Type B pancreatic cell (in vitro differentiated cells): ENCODE results near the gene RFX4. TPM values are rescaled to one million over a fixed set of nuclear protein-coding genes. Genes with fewer than 3 reads are reported as not detected.

Experiments used
- DNase-seq: peaks from one replicate; pipeline ENCODE4 v3.0.0; 2021; ENCODE audit warnings: mixed read lengths; ENCODE audit not compliant: unreplicated experiment; ENCODE audit errors: extremely low spot score
- H3K27ac Mint-ChIP-seq: 2 replicates; pipeline ENCODE4 v1.8.0; 2021; ENCODE audit warnings: mild to moderate bottlenecking, mixed read lengths
- H3K27me3 Mint-ChIP-seq: 2 replicates; pipeline ENCODE4 v1.8.0; 2021; ENCODE audit warnings: mixed read lengths
- H3K36me3 Mint-ChIP-seq: 2 replicates; pipeline ENCODE4 v1.8.0; 2021; ENCODE audit warnings: mixed read lengths
- H3K4me1 Mint-ChIP-seq: one replicate; pipeline ENCODE4 v1.8.0; 2021; ENCODE audit warnings: mixed read lengths; ENCODE audit not compliant: unreplicated experiment
- H3K4me3 Mint-ChIP-seq: 2 replicates; pipeline ENCODE4 v1.8.0; 2021; ENCODE audit warnings: mild to moderate bottlenecking, mixed read lengths
- H3K9me3 Mint-ChIP-seq: 2 replicates; pipeline ENCODE4 v1.8.0; 2021; ENCODE audit warnings: mixed read lengths
- CTCF ChIP-seq: fragments of 200-600 bp; sonication (generic); conservative IDR thresholded peaks from 2 replicates; pipeline ENCODE4 v1.5.0; 2021; ENCODE audit warnings: antibody characterized with exemption, mild to moderate bottlenecking
- long read RNA-seq: library from polyadenylated mRNA; unstranded; transcript quantifications from one replicate; pipeline ENCODE4 v2.0.0, GENCODE V29; 2020
- total RNA-seq: library from RNA; stranded (reverse); gene quantifications from 2 replicates; pipeline ENCODE4 v1.2.1, GENCODE V29; 2021; ENCODE audit warnings: low replicate concordance

RFX4 gene
- total RNA-seq: 0.29 and 25.4 TPM in 2 replicates
- long read RNA-seq: 0 reads

- Mint-ChIP-seq H3K4me1 (peaks cover 10% of the 10 kb centered on the region), H3K9me3 (no peaks in the 10 kb centered on the region), H3K4me3 (peak within 1 kb of the TSS; percentile 88), H3K27ac (peak within 1 kb of the TSS; percentile 65), H3K36me3 (no peaks in the 10 kb centered on the region), H3K27me3 (peaks cover 97% of the 10 kb centered on the region)
- TF ChIP-seq CTCF: no peak
- no peak for DNase-seq
These were observed at the start of gene RFX4 for GRCh38 chr12:106582641-106583230. Gene RFX4 (plus strand): TSS chr12:106583004. CDS start chr12:106583321, 317 bp downstream.

- no peaks in the 10 kb centered on the region for H3K4me1 Mint-ChIP-seq
- no peak overlapping the region for H3K27ac Mint-ChIP-seq
- H3K9me3 Mint-ChIP-seq: peaks cover 7% of the 10 kb centered on the region
- no peak overlapping the region for H3K4me3 Mint-ChIP-seq
- TF ChIP-seq CTCF: no peak
- H3K27me3 Mint-ChIP-seq: no peaks in the 10 kb centered on the region
- H3K36me3 Mint-ChIP-seq: no peaks in the 10 kb centered on the region
- no peak for DNase-seq
These were observed 41.6 kb upstream of the RFX4 start for GRCh38 chr12:106541201-106541600.

- Mint-ChIP-seq H3K4me1 (no peaks in the 10 kb centered on the region), H3K9me3 (peaks cover 4% of the 10 kb centered on the region), H3K27me3 (peaks cover 22% of the 10 kb centered on the region), H3K27ac (no peak overlapping the region), H3K4me3 (no peak overlapping the region), H3K36me3 (no peaks in the 10 kb centered on the region)
- TF ChIP-seq CTCF: no peak
- no peak for DNase-seq
These were observed 31.4 kb upstream of the RFX4 start for GRCh38 chr12:106551410-106551809.

GRCh38 chr12:106552228-106552627, 30.6 kb upstream of the RFX4 start:
- no peak for TF ChIP-seq CTCF
- Mint-ChIP-seq H3K27ac (no peak overlapping the region), H3K9me3 (peaks cover 4% of the 10 kb centered on the region), H3K4me3 (no peak overlapping the region), H3K4me1 (no peaks in the 10 kb centered on the region), H3K36me3 (no peaks in the 10 kb centered on the region), H3K27me3 (peaks cover 23% of the 10 kb centered on the region)
- DNase-seq: no peak

GRCh38 chr12:106564678-106565329, 18.0 kb upstream of the RFX4 start:
- Mint-ChIP-seq H3K4me1 (no peaks in the 10 kb centered on the region), H3K27ac (no peak overlapping the region), H3K9me3 (peaks cover 7% of the 10 kb centered on the region), H3K27me3 (peaks cover 46% of the 10 kb centered on the region), H3K4me3 (no peak overlapping the region), H3K36me3 (no peaks in the 10 kb centered on the region)
- TF ChIP-seq CTCF: no peak
- DNase-seq: no peak
